ENCODE results near the gene SLIT1. TPM values are rescaled to one million over a fixed set of nuclear protein-coding genes. Genes with fewer than 3 reads are reported as not detected.

Gene SLIT1
- total RNA-seq, 1 donor from 2014 or later: 10.6 TPM

DNA sequence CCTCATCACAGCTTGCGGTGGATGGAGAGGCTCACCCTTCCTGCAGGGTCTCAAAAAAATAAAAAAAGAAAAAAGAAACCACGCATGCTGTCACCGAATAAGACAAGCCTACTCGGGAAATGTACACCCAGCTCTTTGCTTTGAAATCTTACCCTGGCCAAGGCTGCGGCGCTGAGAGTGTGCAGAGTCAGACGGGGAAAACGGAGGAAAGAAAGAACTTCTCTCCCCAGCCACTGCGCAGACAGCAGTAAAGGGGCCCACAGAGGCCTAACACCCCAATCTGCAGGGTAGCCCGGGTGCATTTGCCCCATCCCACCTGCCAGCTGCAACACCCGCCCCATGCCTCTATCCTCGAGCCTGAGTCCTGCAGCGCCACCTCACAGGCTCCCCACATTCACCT, 14.8 kb downstream of the SLIT1 start:
- Mint-ChIP-seq H3K27ac (ENCODE audit: unreplicated experiment) (peak overlapping the region; percentile 45), H3K4me1 (peaks cover 9% of the 10 kb centered on the region), H3K9me3 (no peaks in the 10 kb centered on the region), H3K27me3 (ENCODE audit: low read depth) (peaks cover 2% of the 10 kb centered on the region), H3K36me3 (ENCODE audit: low read depth) (no peaks in the 10 kb centered on the region), H3K4me3 (no peak overlapping the region)
- TF ChIP-seq CTCF (conservative IDR thresholded peaks at IDR 0.05): no peak
- DNase-seq (ENCODE audit: low read depth, low spot score): no peak

- H3K27me3 Mint-ChIP-seq (ENCODE audit: low read depth): peaks cover 2% of the 10 kb centered on the region
- no peak for DNase-seq (ENCODE audit: low read depth, low spot score)
- no peak overlapping the region for H3K27ac Mint-ChIP-seq (ENCODE audit: unreplicated experiment)
- peaks cover 9% of the 10 kb centered on the region for H3K4me1 Mint-ChIP-seq
- H3K36me3 Mint-ChIP-seq (ENCODE audit: low read depth): no peaks in the 10 kb centered on the region
- no peak for TF ChIP-seq CTCF (conservative IDR thresholded peaks at IDR 0.05)
- H3K4me3 Mint-ChIP-seq: no peak overlapping the region
- H3K9me3 Mint-ChIP-seq: no peaks in the 10 kb centered on the region
Measured at GRCh38 chr10:97169911-97170693, 15.7 kb downstream of the SLIT1 start.

DNA sequence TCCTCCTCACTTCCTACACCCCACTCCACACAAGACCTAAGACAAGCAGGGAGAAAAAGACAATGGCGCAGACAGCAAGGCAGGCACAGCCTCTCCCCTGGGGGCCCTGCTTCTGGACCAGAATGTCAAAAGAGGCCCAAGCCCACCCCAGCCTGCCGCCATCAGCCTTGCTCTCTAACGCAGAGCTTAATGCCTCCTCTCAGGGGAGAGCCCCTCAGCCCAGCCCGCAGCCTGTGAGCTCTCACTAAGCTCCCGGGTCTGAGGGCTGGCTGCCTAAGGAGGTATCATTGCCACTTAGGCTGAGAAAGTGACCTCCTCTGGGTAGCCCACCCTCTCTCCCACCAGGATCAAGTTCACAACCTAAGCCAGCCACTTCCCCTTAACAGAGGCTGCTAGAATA, 16.7 kb downstream of the SLIT1 start:
- Mint-ChIP-seq H3K4me1 (peaks cover 13% of the 10 kb centered on the region), H3K27ac (ENCODE audit: unreplicated experiment) (peak overlapping the region; percentile 75), H3K4me3 (no peak overlapping the region), H3K36me3 (ENCODE audit: low read depth) (no peaks in the 10 kb centered on the region), H3K27me3 (ENCODE audit: low read depth) (peaks cover 2% of the 10 kb centered on the region), H3K9me3 (no peaks in the 10 kb centered on the region)
- TF ChIP-seq CTCF (conservative IDR thresholded peaks at IDR 0.05): no peak
- DNase-seq (ENCODE audit: low read depth, low spot score): no peak

DNA sequence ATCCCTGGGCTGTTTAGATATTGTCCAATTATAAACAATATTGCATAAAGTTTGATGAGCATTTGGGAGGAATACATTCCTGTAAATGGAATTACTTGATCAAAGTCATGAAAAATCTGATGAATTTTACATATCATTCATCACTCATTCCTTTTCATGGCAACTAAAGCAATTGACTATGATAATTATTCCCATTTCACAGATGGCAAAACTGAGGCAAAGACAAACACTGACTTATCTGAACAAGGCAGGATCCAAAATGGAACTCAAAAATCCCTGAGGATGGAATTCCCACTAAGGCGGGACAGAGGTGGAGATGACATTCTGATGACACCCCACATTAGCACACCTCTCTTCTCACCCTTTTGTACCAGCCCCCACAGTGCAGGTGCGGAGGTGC, 17.1 kb downstream of the SLIT1 start:
- H3K27ac Mint-ChIP-seq (ENCODE audit: unreplicated experiment): peak overlapping the region; percentile 75
- TF ChIP-seq CTCF (conservative IDR thresholded peaks at IDR 0.05): no peak
- peaks cover 2% of the 10 kb centered on the region for H3K27me3 Mint-ChIP-seq (ENCODE audit: low read depth)
- H3K4me3 Mint-ChIP-seq: no peak overlapping the region
- H3K36me3 Mint-ChIP-seq (ENCODE audit: low read depth): no peaks in the 10 kb centered on the region
- no peak for DNase-seq (ENCODE audit: low read depth, low spot score)
- H3K4me1 Mint-ChIP-seq: peaks cover 18% of the 10 kb centered on the region
- H3K9me3 Mint-ChIP-seq: no peaks in the 10 kb centered on the region

GRCh38 chr10:97165499-97165898, 20.3 kb downstream of the SLIT1 start:
- Mint-ChIP-seq H3K36me3 (ENCODE audit: low read depth) (no peaks in the 10 kb centered on the region), H3K4me3 (no peak overlapping the region), H3K27me3 (ENCODE audit: low read depth) (peaks cover 2% of the 10 kb centered on the region), H3K27ac (ENCODE audit: unreplicated experiment) (no peak overlapping the region), H3K9me3 (no peaks in the 10 kb centered on the region), H3K4me1 (peaks cover 32% of the 10 kb centered on the region)
- no peak for TF ChIP-seq CTCF (conservative IDR thresholded peaks at IDR 0.05)
- no peak for DNase-seq (ENCODE audit: low read depth, low spot score)

Data from neural crest cell (in vitro differentiated cells).